IPS-15b (cell line): Measurements from ENCODE around the gene DPM2.

Experiments
- H3K27me3 ChIP-seq: one replicate; pipeline ENCODE4 v1.6.1; 2013; ENCODE audit warnings: low read length; ENCODE audit not compliant: control insufficient read depth, insufficient read depth
- H3K36me3 ChIP-seq: one replicate; pipeline ENCODE4 v1.6.1; 2013; ENCODE audit warnings: low read length; ENCODE audit not compliant: control insufficient read depth, insufficient read depth
- H3K4me1 ChIP-seq: one replicate; pipeline ENCODE4 v1.6.1; 2013; ENCODE audit warnings: mild to moderate bottlenecking, low read length; ENCODE audit not compliant: control insufficient read depth, insufficient read depth
- H3K4me3 ChIP-seq: one replicate; pipeline ENCODE4 v1.5.1; 2013; ENCODE audit warnings: low read depth, low read length
- H3K9ac ChIP-seq: one replicate; pipeline ENCODE4 v1.6.1; 2013; ENCODE audit warnings: low read depth, mild to moderate bottlenecking, low read length
- H3K9me3 ChIP-seq: one replicate; pipeline ENCODE4 v1.6.1; 2013; ENCODE audit warnings: mild to moderate bottlenecking, low read length; ENCODE audit not compliant: control insufficient read depth, insufficient read depth

DPM2 gene

GRCh38 chr9:127947841-127948710, 10.4 kb upstream of the DPM2 start:
- Histone ChIP-seq H3K9me3 (no peaks in the 10 kb centered on the region), H3K4me3 (no peak overlapping the region), H3K4me1 (peaks cover 3% of the 10 kb centered on the region), H3K36me3 (peaks cover 33% of the 10 kb centered on the region), H3K27me3 (no peaks in the 10 kb centered on the region), H3K9ac (peak overlapping the region; percentile 24)

DNA sequence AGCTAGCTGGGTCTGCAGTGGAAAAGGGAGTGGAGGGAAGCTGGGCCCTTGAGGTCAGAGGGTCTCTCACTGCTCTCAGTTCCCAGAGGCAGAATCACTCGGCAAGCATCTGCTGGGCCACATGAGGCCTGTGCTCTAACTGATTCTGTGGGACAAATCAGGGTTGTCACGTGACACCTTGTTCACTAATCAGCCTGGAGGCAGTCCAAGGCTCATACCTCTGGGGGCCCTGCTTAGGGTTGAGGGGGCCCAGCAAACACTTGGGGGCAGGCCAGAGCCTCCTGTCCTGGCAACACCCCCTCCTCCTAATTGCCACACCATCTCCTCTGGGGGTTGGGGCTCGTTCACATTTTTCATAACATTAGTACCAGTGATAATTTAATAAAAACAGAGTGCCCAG, 9.1 kb upstream of the DPM2 start:
- peaks cover 43% of the 10 kb centered on the region for H3K36me3 ChIP-seq
- peaks cover 3% of the 10 kb centered on the region for H3K4me1 ChIP-seq
- H3K4me3 ChIP-seq, result no peak overlapping the region
- no peaks in the 10 kb centered on the region for H3K27me3 ChIP-seq
- H3K9me3 ChIP-seq, result no peaks in the 10 kb centered on the region
- no peak overlapping the region for H3K9ac ChIP-seq

GRCh38 chr9:127945942-127946341, 8.3 kb upstream of the DPM2 start:
- Histone ChIP-seq H3K9ac (no peak overlapping the region), H3K4me3 (no peak overlapping the region), H3K36me3 (peaks cover 49% of the 10 kb centered on the region), H3K9me3 (no peaks in the 10 kb centered on the region), H3K4me1 (peaks cover 3% of the 10 kb centered on the region), H3K27me3 (no peaks in the 10 kb centered on the region)

GRCh38 chr9:127945338-127945737, 7.7 kb upstream of the DPM2 start:
- Histone ChIP-seq H3K36me3 (peaks cover 47% of the 10 kb centered on the region), H3K4me3 (no peak overlapping the region), H3K27me3 (no peaks in the 10 kb centered on the region), H3K9me3 (no peaks in the 10 kb centered on the region), H3K4me1 (peaks cover 3% of the 10 kb centered on the region), H3K9ac (no peak overlapping the region)

DNA sequence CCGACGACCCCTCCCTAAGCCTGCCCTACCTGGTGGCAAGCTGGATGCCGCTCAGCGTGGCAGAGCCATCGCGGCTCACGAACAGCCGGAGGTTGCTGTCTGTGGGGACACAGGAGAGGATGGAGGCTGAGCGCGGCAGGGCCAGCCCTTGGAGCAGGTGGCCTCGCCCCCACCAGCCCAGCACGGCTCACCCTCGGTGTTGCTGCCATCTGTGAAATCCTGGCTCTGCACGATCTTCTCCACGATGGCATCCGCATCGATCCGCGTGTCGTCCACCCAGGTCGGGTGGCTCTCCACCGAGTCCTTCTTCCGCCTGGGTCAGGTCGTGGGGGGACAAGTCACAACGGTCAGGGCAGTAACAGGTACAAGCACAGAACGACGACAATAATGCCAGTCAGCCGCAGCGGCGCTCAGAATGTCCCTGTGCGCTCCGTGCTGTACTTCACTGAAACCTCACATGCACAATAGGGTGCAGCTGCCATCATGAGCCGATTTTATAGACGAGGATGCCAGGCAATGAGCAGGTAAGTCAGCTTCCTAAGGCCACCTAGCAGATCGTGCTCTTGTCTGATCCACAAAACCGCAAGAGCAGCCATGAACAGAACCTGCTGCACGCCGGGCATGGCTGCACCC, 7.0 kb upstream of the DPM2 start:
- Histone ChIP-seq H3K27me3 (no peaks in the 10 kb centered on the region), H3K4me3 (no peak overlapping the region), H3K9ac (no peak overlapping the region), H3K36me3 (peaks cover 51% of the 10 kb centered on the region), H3K9me3 (no peaks in the 10 kb centered on the region), H3K4me1 (peaks cover 3% of the 10 kb centered on the region)

DNA sequence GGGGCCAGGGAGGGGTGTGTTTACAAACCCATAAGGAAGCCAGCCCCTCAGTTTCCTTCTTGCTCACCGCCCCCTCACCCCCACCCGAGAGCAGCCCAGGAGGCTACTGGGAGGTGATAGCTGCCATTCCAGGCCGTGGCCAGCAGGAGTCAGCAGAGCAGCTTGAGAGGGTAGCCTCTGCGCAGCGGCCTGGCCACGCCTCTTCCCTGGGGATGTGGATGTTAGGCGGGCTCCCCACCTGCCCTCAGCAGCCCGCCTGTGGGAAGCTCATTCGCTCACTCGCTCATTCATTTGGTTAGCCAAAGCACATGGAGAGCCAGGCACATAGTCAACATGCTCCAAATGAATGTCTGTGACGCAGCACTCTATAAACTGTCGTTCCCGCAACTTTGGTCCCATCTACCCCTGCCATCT, 6.1 kb upstream of the DPM2 start:
- H3K9ac ChIP-seq, result no peak overlapping the region
- no peaks in the 10 kb centered on the region for H3K9me3 ChIP-seq
- peaks cover 51% of the 10 kb centered on the region for H3K36me3 ChIP-seq
- H3K4me3 ChIP-seq, result no peak overlapping the region
- peaks cover 3% of the 10 kb centered on the region for H3K4me1 ChIP-seq
- H3K27me3 ChIP-seq, result no peaks in the 10 kb centered on the region

GRCh38 chr9:127943011-127943662, 5.5 kb upstream of the DPM2 start:
- Histone ChIP-seq H3K4me3 (no peak overlapping the region), H3K9me3 (no peaks in the 10 kb centered on the region), H3K4me1 (peaks cover 3% of the 10 kb centered on the region), H3K36me3 (peaks cover 49% of the 10 kb centered on the region), H3K27me3 (no peaks in the 10 kb centered on the region), H3K9ac (peak overlapping the region; percentile 24)

- peak overlapping the region; percentile 24 for H3K9ac ChIP-seq
- no peaks in the 10 kb centered on the region for H3K9me3 ChIP-seq
- no peak overlapping the region for H3K4me3 ChIP-seq
- no peaks in the 10 kb centered on the region for H3K27me3 ChIP-seq
- H3K4me1 ChIP-seq, result peaks cover 3% of the 10 kb centered on the region
- H3K36me3 ChIP-seq, result peaks cover 42% of the 10 kb centered on the region
Observed at GRCh38 chr9:127942216-127943010, 4.8 kb upstream of the DPM2 start.

DNA sequence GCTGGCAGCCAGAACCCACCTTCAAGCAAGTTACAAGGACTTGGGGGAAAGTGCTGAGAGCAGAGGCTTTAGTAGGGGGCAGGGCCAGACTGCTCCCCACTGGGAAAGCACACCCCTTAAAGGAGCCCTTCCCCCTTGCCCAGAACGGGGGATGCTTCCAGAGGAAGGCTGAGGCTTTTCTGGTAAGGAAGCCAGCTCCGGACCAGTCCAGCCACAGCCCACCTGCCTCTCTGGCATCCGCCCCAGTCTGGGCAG, 4.2 kb upstream of the DPM2 start:
- Histone ChIP-seq H3K9me3 (no peaks in the 10 kb centered on the region), H3K9ac (peak overlapping the region; percentile 24), H3K4me3 (no peak overlapping the region), H3K27me3 (no peaks in the 10 kb centered on the region), H3K4me1 (peaks cover 3% of the 10 kb centered on the region), H3K36me3 (peaks cover 40% of the 10 kb centered on the region)

DNA sequence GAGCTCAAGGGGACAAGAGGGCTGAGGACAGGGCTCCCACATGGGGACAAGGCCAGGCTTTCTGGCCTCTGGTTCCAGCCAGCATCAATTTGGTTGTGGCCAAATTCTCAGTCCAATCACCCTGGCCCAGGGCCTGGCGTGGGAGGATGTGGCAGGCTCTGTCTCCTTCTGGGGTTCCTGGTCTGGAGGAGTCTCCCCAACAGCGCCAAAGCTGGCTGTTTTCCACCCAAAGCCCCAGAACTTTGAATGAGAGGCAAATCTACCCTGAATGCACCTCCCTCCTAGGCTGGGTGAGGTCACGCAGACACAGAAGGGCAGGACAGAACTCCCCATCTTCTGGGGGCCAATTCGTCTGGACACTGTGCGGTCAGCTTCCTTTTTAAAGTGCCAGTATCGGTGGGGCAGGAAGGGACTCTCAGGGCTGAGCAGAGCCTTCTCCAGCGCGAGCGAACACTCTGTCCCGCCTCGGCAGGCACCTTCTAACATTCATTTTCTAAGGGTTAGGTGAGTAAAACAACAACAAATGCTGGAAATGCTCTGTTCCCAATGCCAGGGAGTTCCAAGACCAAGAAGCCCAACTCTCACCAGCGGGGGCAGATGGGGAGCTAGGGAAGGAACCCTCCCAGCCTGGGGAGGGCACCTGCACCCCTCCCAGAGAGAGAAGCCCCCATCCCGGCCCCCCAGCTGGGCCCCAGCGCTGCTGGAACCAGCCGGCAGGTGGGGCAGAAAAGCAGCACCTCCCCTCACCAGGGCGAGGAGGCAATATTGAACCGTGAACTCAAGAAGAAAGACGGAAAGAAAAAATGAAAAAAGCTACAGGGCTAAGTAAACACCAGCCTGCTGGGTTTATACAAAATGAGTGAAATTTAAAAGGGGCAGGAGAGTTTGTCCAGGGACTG, 3.7 kb upstream of the DPM2 start:
- H3K9ac ChIP-seq, result no peak overlapping the region
- peaks cover 40% of the 10 kb centered on the region for H3K36me3 ChIP-seq
- H3K4me3 ChIP-seq, result no peak overlapping the region
- no peaks in the 10 kb centered on the region for H3K9me3 ChIP-seq
- H3K4me1 ChIP-seq, result peaks cover 3% of the 10 kb centered on the region
- H3K27me3 ChIP-seq, result no peaks in the 10 kb centered on the region

DNA sequence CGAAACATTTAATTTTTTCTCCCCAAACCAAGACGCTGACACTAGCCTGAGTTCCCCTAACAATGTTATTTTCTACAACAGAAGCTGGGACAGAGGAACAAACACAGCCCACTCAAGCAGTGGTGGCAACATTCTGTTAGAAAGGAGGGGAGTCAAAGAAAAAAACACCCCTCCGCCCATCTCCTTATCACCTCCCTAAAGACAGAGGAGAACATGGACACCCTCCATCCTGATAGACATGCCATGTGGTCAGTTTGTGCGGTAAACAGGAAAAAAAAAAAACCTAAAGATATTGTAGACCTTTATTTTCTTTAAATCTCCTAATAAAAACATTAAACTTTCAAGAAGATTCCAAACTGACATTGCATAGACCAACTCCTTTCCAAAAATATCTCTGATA, 2.9 kb upstream of the DPM2 start:
- Histone ChIP-seq H3K4me3 (no peak overlapping the region), H3K9me3 (no peaks in the 10 kb centered on the region), H3K27me3 (no peaks in the 10 kb centered on the region), H3K4me1 (peaks cover 3% of the 10 kb centered on the region), H3K9ac (no peak overlapping the region), H3K36me3 (peaks cover 40% of the 10 kb centered on the region)
